Measurements from ENCODE around the gene SLC7A5.
"Not testable (repeated sequence)": the region's sequence is repeated elsewhere in the genome, so short reads cannot be mapped to it uniquely, and the experiment has no call there.

Gene SLC7A5

GRCh38 chr16:87860553-87861299 lies 8.6 kb downstream of the SLC7A5 start:
- no peak overlapping the region for H3K9ac ChIP-seq (ENCODE audit: low read depth in 1 of 2, low read length in 2 of 2)
- peaks cover 6 to 34% of the 10 kb centered on the region in 2 donors for H3K4me1 ChIP-seq (ENCODE audit: control insufficient read depth in 1 of 2, insufficient read depth in 2 of 2, low read length in 2 of 2)

GRCh38 chr16:87858151-87858993 lies 10.9 kb downstream of the SLC7A5 start:
- not testable (repeated sequence) for H3K36me3 ChIP-seq (ENCODE audit: control insufficient read depth in 1 of 2, insufficient read depth in 2 of 2, low read length in 2 of 2); H3K27ac ChIP-seq (ENCODE audit: low read depth, low read length); H3K9ac ChIP-seq (ENCODE audit: low read depth in 1 of 2, low read length in 2 of 2); H3K27me3 ChIP-seq (ENCODE audit: control insufficient read depth in 1 of 2, insufficient read depth in 2 of 2, low read length in 2 of 2); H3K4me3 ChIP-seq (ENCODE audit: low read depth in 1 of 2, low read length in 2 of 2); H3K9me3 ChIP-seq (ENCODE audit: control insufficient read depth in 1 of 2, low read length in 2 of 2)
- H3K4me1 ChIP-seq (ENCODE audit: control insufficient read depth in 1 of 2, insufficient read depth in 2 of 2, low read length in 2 of 2): peaks cover 26 to 44% of the 10 kb centered on the region in 2 donors

More at GRCh38 chr16:87860553-87861299, 8.6 kb downstream of the SLC7A5 start:
- Histone ChIP-seq H3K4me3 (ENCODE audit: low read depth in 1 of 2, low read length in 2 of 2) (no peak overlapping the region), H3K36me3 (ENCODE audit: control insufficient read depth in 1 of 2, insufficient read depth in 2 of 2, low read length in 2 of 2) (no peaks in the 10 kb centered on the region), H3K27ac (ENCODE audit: low read depth, low read length) (peak overlapping the region; percentile 3), H3K9me3 (ENCODE audit: control insufficient read depth in 1 of 2, low read length in 2 of 2) (no peaks in the 10 kb centered on the region), H3K27me3 (ENCODE audit: control insufficient read depth in 1 of 2, insufficient read depth in 2 of 2, low read length in 2 of 2) (no peaks in the 10 kb centered on the region)

- Histone ChIP-seq H3K9ac (ENCODE audit: low read depth in 1 of 2, low read length in 2 of 2) (peak overlapping the region; percentile 39 to 43), H3K9me3 (ENCODE audit: control insufficient read depth in 1 of 2, low read length in 2 of 2) (no peaks in the 10 kb centered on the region), H3K27ac (ENCODE audit: low read depth, low read length) (no peak overlapping the region), H3K27me3 (ENCODE audit: control insufficient read depth in 1 of 2, insufficient read depth in 2 of 2, low read length in 2 of 2) (no peaks in the 10 kb centered on the region), H3K4me1 (ENCODE audit: control insufficient read depth in 1 of 2, insufficient read depth in 2 of 2, low read length in 2 of 2) (peaks cover 34 to 47% of the 10 kb centered on the region in 2 donors), H3K4me3 (ENCODE audit: low read depth in 1 of 2, low read length in 2 of 2) (peak overlapping the region in 1 of 2 donors; percentile 21), H3K36me3 (ENCODE audit: control insufficient read depth in 1 of 2, insufficient read depth in 2 of 2, low read length in 2 of 2) (no peaks in the 10 kb centered on the region)
Measured at GRCh38 chr16:87856791-87857228, 12.5 kb downstream of the SLC7A5 start.

GRCh38 chr16:87855852-87856715 lies 13.2 kb downstream of the SLC7A5 start:
- H3K36me3 ChIP-seq (ENCODE audit: control insufficient read depth in 1 of 2, insufficient read depth in 2 of 2, low read length in 2 of 2): peaks cover 0 to under 1% of the 10 kb centered on the region in 2 donors
- H3K27me3 ChIP-seq (ENCODE audit: control insufficient read depth in 1 of 2, insufficient read depth in 2 of 2, low read length in 2 of 2): no peaks in the 10 kb centered on the region
- peak overlapping the region in 1 of 2 donors; percentile 21 for H3K4me3 ChIP-seq (ENCODE audit: low read depth in 1 of 2, low read length in 2 of 2)
- H3K9ac ChIP-seq (ENCODE audit: low read depth in 1 of 2, low read length in 2 of 2): peak overlapping the region; percentile 39 to 51
- peak overlapping the region; percentile 56 for H3K27ac ChIP-seq (ENCODE audit: low read depth, low read length)
- H3K9me3 ChIP-seq (ENCODE audit: control insufficient read depth in 1 of 2, low read length in 2 of 2): no peaks in the 10 kb centered on the region
- peaks cover 34 to 47% of the 10 kb centered on the region in 2 donors for H3K4me1 ChIP-seq (ENCODE audit: control insufficient read depth in 1 of 2, insufficient read depth in 2 of 2, low read length in 2 of 2)

DNA sequence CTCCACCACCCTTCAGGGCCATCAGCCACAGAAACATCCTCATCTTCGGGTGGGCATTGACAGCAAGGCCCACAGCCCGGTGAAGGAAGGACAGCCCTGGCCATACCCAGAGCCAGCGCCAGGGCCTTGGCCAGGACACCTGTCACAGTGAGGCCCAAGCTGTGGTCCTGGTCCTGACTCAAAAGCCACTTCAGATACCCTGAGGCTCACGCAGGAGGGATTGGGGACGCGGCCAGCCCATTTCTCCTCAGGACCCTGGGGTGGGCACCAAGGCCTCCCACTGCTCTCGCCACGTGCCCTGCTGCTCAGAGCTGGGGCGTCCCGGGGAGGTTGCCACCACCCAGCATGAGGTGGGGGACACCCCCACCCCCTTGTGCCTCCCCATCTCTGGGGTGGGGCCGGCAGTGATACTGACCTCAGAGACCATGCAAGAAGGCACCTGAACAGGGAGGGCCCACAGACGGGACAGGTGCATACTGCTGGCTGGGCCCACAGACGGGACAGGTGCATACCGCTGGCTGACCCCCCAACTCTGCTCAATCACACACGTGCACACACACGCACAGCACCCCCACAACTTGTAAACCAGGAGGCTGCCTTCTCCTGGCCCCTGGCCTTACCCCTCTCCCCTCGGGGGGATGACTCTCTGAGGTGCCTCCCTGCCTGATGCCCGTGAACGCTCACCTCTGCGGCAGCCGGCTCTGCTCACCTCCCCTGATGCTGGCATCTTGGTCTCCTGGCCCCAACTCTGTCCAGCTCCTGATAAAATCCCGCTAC lies 14.2 kb downstream of the SLC7A5 start:
- H3K36me3 ChIP-seq (ENCODE audit: control insufficient read depth in 1 of 2, insufficient read depth in 2 of 2, low read length in 2 of 2): peaks cover 0 to 3% of the 10 kb centered on the region in 2 donors
- peaks cover 44 to 53% of the 10 kb centered on the region in 2 donors for H3K4me1 ChIP-seq (ENCODE audit: control insufficient read depth in 1 of 2, insufficient read depth in 2 of 2, low read length in 2 of 2)
- peak overlapping the region in 1 of 2 donors; percentile 70 for H3K9ac ChIP-seq (ENCODE audit: low read depth in 1 of 2, low read length in 2 of 2)
- peak overlapping the region in 1 of 2 donors; percentile 15 for H3K4me3 ChIP-seq (ENCODE audit: low read depth in 1 of 2, low read length in 2 of 2)
- H3K27me3 ChIP-seq (ENCODE audit: control insufficient read depth in 1 of 2, insufficient read depth in 2 of 2, low read length in 2 of 2): no peaks in the 10 kb centered on the region
- H3K27ac ChIP-seq (ENCODE audit: low read depth, low read length): peak overlapping the region; percentile 56
- H3K9me3 ChIP-seq (ENCODE audit: control insufficient read depth in 1 of 2, low read length in 2 of 2): no peaks in the 10 kb centered on the region

GRCh38 chr16:87854053-87854906 lies 15.0 kb downstream of the SLC7A5 start:
- peaks cover 52 to 61% of the 10 kb centered on the region in 2 donors for H3K4me1 ChIP-seq (ENCODE audit: control insufficient read depth in 1 of 2, insufficient read depth in 2 of 2, low read length in 2 of 2)
- H3K27ac ChIP-seq (ENCODE audit: low read depth, low read length): peak overlapping the region; percentile 42
- H3K36me3 ChIP-seq (ENCODE audit: control insufficient read depth in 1 of 2, insufficient read depth in 2 of 2, low read length in 2 of 2): peaks cover 0 to 3% of the 10 kb centered on the region in 2 donors

DNA sequence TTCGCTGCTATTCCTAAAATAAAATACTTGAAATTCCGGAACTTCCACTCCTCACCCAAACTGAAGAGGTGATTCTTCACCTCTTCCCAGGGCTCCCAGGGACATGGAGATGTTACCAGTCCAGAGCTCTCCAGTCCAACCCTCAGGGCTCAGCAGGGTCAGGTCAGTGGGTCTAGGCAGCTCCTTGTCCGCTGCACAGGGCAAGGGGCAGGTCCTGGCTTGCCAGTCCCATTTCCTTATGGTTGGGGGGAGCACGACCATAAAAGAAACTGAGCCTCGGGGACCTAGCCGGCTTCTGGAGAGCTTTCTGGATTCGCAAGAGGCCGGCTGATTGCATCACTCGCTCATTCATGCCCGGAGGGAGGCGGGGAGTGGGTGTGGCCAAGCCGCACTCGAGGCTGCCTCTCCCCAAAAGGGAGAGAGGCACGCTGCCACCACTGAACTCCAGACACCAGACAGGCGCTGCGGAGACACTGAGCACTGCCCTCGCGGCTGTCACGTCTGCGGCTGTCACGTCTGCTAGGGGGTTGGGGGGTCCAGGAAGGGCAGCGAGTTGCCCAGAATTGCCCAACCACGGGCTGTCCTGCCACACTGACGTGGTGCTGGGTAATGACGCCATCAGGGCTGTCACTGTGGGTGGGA lies 15.8 kb downstream of the SLC7A5 start:
- Histone ChIP-seq H3K9me3 (ENCODE audit: control insufficient read depth in 1 of 2, low read length in 2 of 2) (no peaks in the 10 kb centered on the region), H3K4me1 (ENCODE audit: control insufficient read depth in 1 of 2, insufficient read depth in 2 of 2, low read length in 2 of 2) (peaks cover 59 to 62% of the 10 kb centered on the region in 2 donors), H3K27me3 (ENCODE audit: control insufficient read depth in 1 of 2, insufficient read depth in 2 of 2, low read length in 2 of 2) (no peaks in the 10 kb centered on the region), H3K9ac (ENCODE audit: low read depth in 1 of 2, low read length in 2 of 2) (peak overlapping the region; percentile 70), H3K4me3 (ENCODE audit: low read depth in 1 of 2, low read length in 2 of 2) (peak overlapping the region; percentile 50 to 53), H3K36me3 (ENCODE audit: control insufficient read depth in 1 of 2, insufficient read depth in 2 of 2, low read length in 2 of 2) (peaks cover 0 to 3% of the 10 kb centered on the region in 2 donors), H3K27ac (ENCODE audit: low read depth, low read length) (peak overlapping the region; percentile 50)

More at GRCh38 chr16:87854053-87854906, 15.0 kb downstream of the SLC7A5 start:
- Histone ChIP-seq H3K9ac (ENCODE audit: low read depth in 1 of 2, low read length in 2 of 2) (peak overlapping the region; percentile 32 to 70), H3K4me3 (ENCODE audit: low read depth in 1 of 2, low read length in 2 of 2) (no peak overlapping the region), H3K9me3 (ENCODE audit: control insufficient read depth in 1 of 2, low read length in 2 of 2) (no peaks in the 10 kb centered on the region), H3K27me3 (ENCODE audit: control insufficient read depth in 1 of 2, insufficient read depth in 2 of 2, low read length in 2 of 2) (no peaks in the 10 kb centered on the region)

DNA sequence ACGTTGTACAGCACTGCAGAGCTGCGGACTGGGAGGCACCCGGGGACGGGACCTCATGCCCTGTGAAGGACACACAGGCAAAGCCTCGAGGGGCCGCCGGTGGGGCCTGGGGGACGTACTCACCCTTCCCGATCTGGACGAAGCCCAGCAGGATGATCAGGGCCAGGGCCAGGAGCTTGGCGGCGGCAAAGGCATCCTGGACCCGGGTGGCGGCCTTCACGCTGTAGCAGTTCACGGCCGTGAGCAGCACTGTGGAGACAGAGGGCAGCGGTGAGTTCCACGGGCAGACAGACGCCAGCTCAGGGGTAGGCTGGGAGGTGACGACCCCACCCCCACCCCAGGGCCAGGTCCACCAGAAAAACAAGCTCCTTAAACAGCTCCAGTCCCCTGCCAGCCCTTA lies 17.7 kb downstream of the SLC7A5 start:
- H3K4me3 ChIP-seq (ENCODE audit: low read depth in 1 of 2, low read length in 2 of 2): no peak overlapping the region
- H3K36me3 ChIP-seq (ENCODE audit: control insufficient read depth in 1 of 2, insufficient read depth in 2 of 2, low read length in 2 of 2): peaks cover 0 to 3% of the 10 kb centered on the region in 2 donors
- H3K27me3 ChIP-seq (ENCODE audit: control insufficient read depth in 1 of 2, insufficient read depth in 2 of 2, low read length in 2 of 2): no peaks in the 10 kb centered on the region
- no peak overlapping the region for H3K27ac ChIP-seq (ENCODE audit: low read depth, low read length)
- no peak overlapping the region for H3K9ac ChIP-seq (ENCODE audit: low read depth in 1 of 2, low read length in 2 of 2)
- no peaks in the 10 kb centered on the region for H3K9me3 ChIP-seq (ENCODE audit: control insufficient read depth in 1 of 2, low read length in 2 of 2)
- peaks cover 72% of the 10 kb centered on the region in 2 donors for H3K4me1 ChIP-seq (ENCODE audit: control insufficient read depth in 1 of 2, insufficient read depth in 2 of 2, low read length in 2 of 2)
